ENCODE measurements around the gene WNT7A.

GRCh38 chr3:13888576-13888975 lies 8.7 kb upstream of the WNT7A start:
- TF ChIP-seq CTCF (IDR thresholded peaks at IDR 0.05), result no peak
- TF ChIP-seq POLR2A (IDR thresholded peaks at IDR 0.05), result no peak
- no peak for TF ChIP-seq POLR2AphosphoS5 (IDR thresholded peaks at IDR 0.05)

Data from breast epithelium (tissue), 3 donors.